22Rv1 (cell line): ENCODE results near the gene LRP5.

Source experiments
- CTCF ChIP-seq: fragments of 450-650 bp; IDR thresholded peaks from 2 replicates; pipeline ENCODE4 v1.5.1; 2017; ENCODE audit warnings: mild to moderate bottlenecking
- ZFX ChIP-seq: fragments of 450-650 bp; IDR thresholded peaks from 2 replicates; pipeline ENCODE4 v1.6.1; 2017; ENCODE audit warnings: antibody characterized with exemption, borderline replicate concordance

- TF ChIP-seq CTCF, result no peak
- no peak for TF ChIP-seq ZFX
Measured at GRCh38 chr11:68330700-68331337, 18.4 kb downstream of the LRP5 start.
